ENCODE measurements around the gene WDFY2.

Gene WDFY2

GRCh38 chr13:51777921-51778320 is 193.7 kb downstream of the WDFY2 start:
- no peak overlapping the region for H3K4me3 ChIP-seq (replicated peaks; ENCODE audit: low read depth, low read length)
- no peak for DNase-seq (ENCODE audit: low read depth)

GRCh38 chr13:51778392-51778791 is 194.1 kb downstream of the WDFY2 start:
- H3K4me3 ChIP-seq (replicated peaks; ENCODE audit: low read depth, low read length), result no peak overlapping the region
- no peak for DNase-seq (ENCODE audit: low read depth)
- TF ChIP-seq CTCF (IDR thresholded peaks at IDR 0.05; ENCODE audit: low read length, missing control alignments), result no peak

More at GRCh38 chr13:51777921-51778320, 193.7 kb downstream of the WDFY2 start:
- no peak for TF ChIP-seq CTCF (IDR thresholded peaks at IDR 0.05; ENCODE audit: low read length, missing control alignments)

- TF ChIP-seq CTCF (IDR thresholded peaks at IDR 0.05; ENCODE audit: low read length, missing control alignments), result no peak
- H3K4me3 ChIP-seq (replicated peaks; ENCODE audit: low read depth, low read length), result no peak overlapping the region
- no peak for DNase-seq (ENCODE audit: low read depth)
Observed at GRCh38 chr13:51780099-51780498, 195.8 kb downstream of the WDFY2 start.

GRCh38 chr13:51781246-51782022 is 197.2 kb downstream of the WDFY2 start:
- DNase-seq (ENCODE audit: low read depth), result peak; percentile 36
- TF ChIP-seq CTCF (IDR thresholded peaks at IDR 0.05; ENCODE audit: low read length, missing control alignments), result peak; percentile 41
- no peak overlapping the region for H3K4me3 ChIP-seq (replicated peaks; ENCODE audit: low read depth, low read length)

GRCh38 chr13:51782026-51782710 is 197.9 kb downstream of the WDFY2 start:
- no peak for TF ChIP-seq CTCF (IDR thresholded peaks at IDR 0.05; ENCODE audit: low read length, missing control alignments)
- DNase-seq (ENCODE audit: low read depth), result no peak
- H3K4me3 ChIP-seq (replicated peaks; ENCODE audit: low read depth, low read length), result no peak overlapping the region

- no peak for TF ChIP-seq CTCF (IDR thresholded peaks at IDR 0.05; ENCODE audit: low read length, missing control alignments)
- DNase-seq (ENCODE audit: low read depth), result no peak
Observed at GRCh38 chr13:51783428-51784094, 199.3 kb downstream of the WDFY2 start.

More at GRCh38 chr13:51783428-51784094, 199.3 kb downstream of the WDFY2 start:
- no peak overlapping the region for H3K4me3 ChIP-seq (replicated peaks; ENCODE audit: low read depth, low read length)

Measured in fibroblast of pulmonary artery (primary cell).